CD4-positive, alpha-beta T cell (primary cell): ENCODE results near the gene OGDH. TPM values are rescaled to one million over a fixed set of nuclear protein-coding genes. Genes with fewer than 3 reads are reported as not detected.

Experiments used
- ATAC-seq: fragments of 200-7000 bp; cut with Tn5 transposase; one replicate; pipeline ENCODE4 v1.10.0; 2022; ENCODE audit warnings: mild to moderate bottlenecking; ENCODE audit not compliant: poor library complexity
- CTCF ChIA-PET: fragments of 350-600 bp; sonication (Branson Sonifier 250); formaldehyde crosslinking; loops from one replicate; lab custom pipeline; 2021; ENCODE audit warnings: antibody characterized with exemption, inconsistent platforms; lab: Charles Lee
- POLR2A ChIA-PET: fragments of 350-600 bp; sonication (Branson Sonifier 250); formaldehyde crosslinking; loops from one replicate; lab custom pipeline; 2021; ENCODE audit warnings: antibody characterized with exemption, inconsistent platforms; lab: Charles Lee
- DNase-seq, 14 experiments: peaks; one replicate each; pipeline ENCODE4 v3.0.0-alpha.2; 2013 to 2020; ENCODE audit warnings: mixed read lengths in 2 of 14
- H3K27ac ChIP-seq, 2 donors: one replicate each; pipeline versions ENCODE4 v1.5.1 to v1.7.0; 2013; ENCODE audit warnings: low read length in 2 of 2, low read depth in 1 of 2, mild to moderate bottlenecking in 1 of 2
- H3K27me3 ChIP-seq, 2 experiments: 1 replicate in 1 of 2; 2 replicates in 1 of 2; pipeline versions ENCODE4 v1.6.1 to v1.7.0; 2013; ENCODE audit warnings: low read length in 2 of 2, control low read depth in 1 of 2, mild to moderate bottlenecking in 1 of 2, moderate library complexity in 1 of 2; ENCODE audit not compliant: insufficient read depth in 2 of 2, control insufficient read depth in 1 of 2
- H3K36me3 ChIP-seq: one replicate; pipeline ENCODE4 v1.6.1; 2013; ENCODE audit warnings: low read length, control low read depth; ENCODE audit not compliant: insufficient read depth
- H3K4me1 ChIP-seq: one replicate; pipeline ENCODE4 v1.6.1; 2013; ENCODE audit warnings: low read length, control low read depth; ENCODE audit not compliant: insufficient read depth
- H3K4me3 ChIP-seq: one replicate; pipeline ENCODE4 v1.5.1; 2013; ENCODE audit warnings: mild to moderate bottlenecking, low read length, moderate library complexity
- H3K9me3 ChIP-seq, 2 experiments: 1 replicate in 1 of 2; 2 replicates in 1 of 2; pipeline versions ENCODE4 v1.6.1 to v1.7.0; 2013; ENCODE audit warnings: low read length in 2 of 2, mild to moderate bottlenecking in 2 of 2, control low read depth in 1 of 2, moderate library complexity in 1 of 2; ENCODE audit not compliant: control insufficient read depth in 1 of 2, insufficient read depth in 1 of 2
- H3K27ac Mint-ChIP-seq: one replicate; pipeline ENCODE4 v1.8.0; 2020; ENCODE audit warnings: mixed read lengths
- H3K27me3 Mint-ChIP-seq: one replicate; pipeline ENCODE4 v1.8.0; 2021; ENCODE audit warnings: mixed read lengths
- H3K36me3 Mint-ChIP-seq: one replicate; pipeline ENCODE4 v1.8.0; 2021; ENCODE audit warnings: low read depth, mixed read lengths
- H3K4me1 Mint-ChIP-seq: one replicate; pipeline ENCODE4 v1.8.0; 2021; ENCODE audit warnings: low read depth, mixed read lengths
- H3K4me3 Mint-ChIP-seq: one replicate; pipeline ENCODE4 v1.8.0; 2020; ENCODE audit warnings: mild to moderate bottlenecking, mixed read lengths
- H3K9me3 Mint-ChIP-seq: one replicate; pipeline ENCODE4 v1.8.0; 2020; ENCODE audit warnings: mixed read lengths
- intact Hi-C, 2 experiments: fragments of 100-400 bp; cut with DNase I in 1 of 2; cut with micrococcal nuclease in 1 of 2; formaldehyde crosslinking; loops; one replicate each; pipeline versions ENCODE4 v1.15.1 to v1.9.0; 2023 to 2025; cut with DNase I, micrococcal nuclease
- total RNA-seq, 174 experiments: library from RNA in 2 of 174; stranded (reverse) in 2 of 174; gene quantifications; one replicate each; pipeline ENCODE4 v1.2.3 and lab custom pipeline; 2021 to 2026
- TF ChIP-seq, protein P1 (sequence below): fragments of 200-600 bp; IDR thresholded peaks from one replicate; pipeline ENCODE4 v1.8.0; 2022; ENCODE audit warnings: antibody characterized with exemption, mild to moderate bottlenecking

Gene OGDH
- total RNA-seq, 2 experiments from 2014 or later, result 39.8 to 43.8 TPM

DNA sequence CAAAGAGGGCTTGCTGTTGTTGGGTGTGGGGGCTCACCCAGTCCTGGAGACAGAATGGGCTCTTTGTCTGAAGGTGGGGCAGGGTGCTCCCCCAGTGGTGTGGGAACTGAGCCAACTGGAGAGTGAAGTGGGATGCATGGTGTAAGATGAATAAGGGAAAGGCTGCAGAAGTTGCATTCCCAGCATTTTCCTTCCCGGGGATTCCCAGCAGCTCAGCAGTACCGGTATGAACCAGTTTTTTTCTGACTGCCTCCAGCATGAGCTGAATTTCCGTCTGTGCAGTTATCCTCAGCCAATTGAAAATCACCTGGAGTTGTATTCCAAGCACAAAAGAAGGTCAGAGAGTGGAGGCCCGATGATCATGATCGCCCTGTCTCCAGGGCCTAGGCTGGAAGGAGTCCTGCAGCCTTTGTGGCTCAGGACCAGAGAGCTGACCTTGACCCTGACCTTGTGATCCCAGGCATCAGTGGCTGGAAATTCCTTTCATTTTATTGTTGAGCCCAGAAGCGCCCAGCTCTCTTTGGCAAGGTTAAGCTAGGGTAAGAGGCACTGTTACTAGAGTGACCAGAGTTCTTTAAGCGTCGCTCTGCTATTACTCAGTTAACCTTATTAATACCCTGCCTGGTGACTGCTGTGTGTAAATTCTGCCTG is 33.4 kb downstream of the OGDH start:
- no peaks in the 10 kb centered on the region for H3K9me3 Mint-ChIP-seq
- H3K27me3 Mint-ChIP-seq, result no peaks in the 10 kb centered on the region
- Histone ChIP-seq H3K4me3 (peak overlapping the region; percentile 21), H3K27ac (peak overlapping the region; percentile 90 to 95), H3K9me3 (no peaks in the 10 kb centered on the region), H3K36me3 (peaks cover 4% of the 10 kb centered on the region), H3K4me1 (peaks cover 77% of the 10 kb centered on the region), H3K27me3 (no peaks in the 10 kb centered on the region)
- peaks cover 67% of the 10 kb centered on the region for H3K4me1 Mint-ChIP-seq
- TF ChIP-seq, protein P1, sequence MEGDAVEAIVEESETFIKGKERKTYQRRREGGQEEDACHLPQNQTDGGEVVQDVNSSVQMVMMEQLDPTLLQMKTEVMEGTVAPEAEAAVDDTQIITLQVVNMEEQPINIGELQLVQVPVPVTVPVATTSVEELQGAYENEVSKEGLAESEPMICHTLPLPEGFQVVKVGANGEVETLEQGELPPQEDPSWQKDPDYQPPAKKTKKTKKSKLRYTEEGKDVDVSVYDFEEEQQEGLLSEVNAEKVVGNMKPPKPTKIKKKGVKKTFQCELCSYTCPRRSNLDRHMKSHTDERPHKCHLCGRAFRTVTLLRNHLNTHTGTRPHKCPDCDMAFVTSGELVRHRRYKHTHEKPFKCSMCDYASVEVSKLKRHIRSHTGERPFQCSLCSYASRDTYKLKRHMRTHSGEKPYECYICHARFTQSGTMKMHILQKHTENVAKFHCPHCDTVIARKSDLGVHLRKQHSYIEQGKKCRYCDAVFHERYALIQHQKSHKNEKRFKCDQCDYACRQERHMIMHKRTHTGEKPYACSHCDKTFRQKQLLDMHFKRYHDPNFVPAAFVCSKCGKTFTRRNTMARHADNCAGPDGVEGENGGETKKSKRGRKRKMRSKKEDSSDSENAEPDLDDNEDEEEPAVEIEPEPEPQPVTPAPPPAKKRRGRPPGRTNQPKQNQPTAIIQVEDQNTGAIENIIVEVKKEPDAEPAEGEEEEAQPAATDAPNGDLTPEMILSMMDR, result no peak
- H3K36me3 Mint-ChIP-seq, result peaks cover 9% of the 10 kb centered on the region
- DNase-seq (peak in 1 of 14 experiments; percentile 27), ATAC-seq (no peak)
- ChIA-PET POLR2A (interaction anchor here (0.6 to 13.5 kb wide), 11 partner anchors 9 to 245 kb away, joined by 3 to 229 read pairs (median 7); partner anchors contain the start of genes H2AZ2, OGDH, PPIA and PURB), CTCF (interaction anchor here (0.5 to 2.0 kb wide), 4 partner anchors 9 to 206 kb away, joined by 3 to 7 read pairs (median 4); no protein-coding TSS in a partner anchor)
- intact Hi-C loops, result loop anchor here (2.0 kb wide), 2 partner anchors 33 to 51 kb away; partner anchors contain the start of gene OGDH (in 1 of the 2)
- H3K4me3 Mint-ChIP-seq, result peak overlapping the region; percentile 89
- peak overlapping the region; percentile 96 for H3K27ac Mint-ChIP-seq

DNA sequence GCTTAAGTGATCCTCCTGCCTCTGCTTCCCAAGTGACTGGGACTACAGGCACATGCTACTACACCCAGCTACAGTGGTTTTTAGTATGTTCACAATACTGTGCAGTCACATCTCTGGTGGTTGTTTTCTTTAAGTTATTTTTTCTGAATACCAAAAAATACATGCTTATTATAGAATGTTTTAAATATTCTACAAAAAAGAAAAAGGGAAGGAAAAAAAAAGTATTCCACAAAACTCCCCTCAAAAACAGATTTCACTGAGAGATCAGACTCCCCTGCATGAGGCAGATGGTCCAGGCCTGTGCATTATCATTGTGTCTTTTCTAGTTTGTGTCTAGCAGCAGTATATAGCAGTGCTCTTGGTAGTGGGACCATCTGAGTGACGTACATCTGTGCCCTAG is 36.8 kb downstream of the OGDH start:
- Mint-ChIP-seq H3K36me3 (peaks cover 28% of the 10 kb centered on the region), H3K4me3 (no peak overlapping the region), H3K4me1 (peaks cover 43% of the 10 kb centered on the region), H3K9me3 (no peaks in the 10 kb centered on the region), H3K27me3 (no peaks in the 10 kb centered on the region), H3K27ac (peak overlapping the region; percentile 67)
- H3K4me3 ChIP-seq, result no peak overlapping the region
- TF ChIP-seq, protein P1, result no peak
- no peaks in the 10 kb centered on the region for H3K27me3 ChIP-seq
- intact Hi-C loops, result no loop called here
- peaks cover 43% of the 10 kb centered on the region for H3K4me1 ChIP-seq
- ATAC-seq (no peak), DNase-seq (no peak)
- peaks cover 33% of the 10 kb centered on the region for H3K36me3 ChIP-seq
- POLR2A ChIA-PET, result interaction anchor here (1.3 kb wide), 1 partner anchor 12 kb away, joined by 4 read pairs; no protein-coding TSS in a partner anchor
- H3K9me3 ChIP-seq, result no peaks in the 10 kb centered on the region
- CTCF ChIA-PET, result interaction anchor here (0.7 kb wide), 1 partner anchor 493 kb away, joined by 3 read pairs; no protein-coding TSS in a partner anchor
- H3K27ac ChIP-seq, result no peak overlapping the region

DNA sequence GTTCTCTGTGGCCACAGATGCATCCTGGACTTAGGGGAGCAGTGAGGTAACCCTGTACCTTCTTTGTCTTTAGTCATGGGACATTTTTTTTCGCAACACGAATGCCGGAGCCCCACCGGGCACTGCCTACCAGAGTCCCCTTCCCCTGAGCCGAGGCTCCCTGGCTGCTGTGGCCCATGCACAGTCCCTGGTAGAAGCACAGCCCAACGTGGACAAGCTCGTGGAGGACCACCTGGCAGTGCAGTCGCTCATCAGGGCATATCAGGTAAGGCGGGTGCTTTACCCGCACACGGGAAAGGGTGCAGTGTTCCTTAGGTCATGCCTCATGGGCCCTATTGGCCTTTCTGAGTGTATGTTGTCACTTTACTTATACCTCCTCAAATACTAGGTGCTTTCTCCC is 38.8 kb downstream of the OGDH start:
- no peak overlapping the region for H3K4me3 Mint-ChIP-seq
- no peaks in the 10 kb centered on the region for H3K9me3 ChIP-seq
- H3K36me3 Mint-ChIP-seq, result peaks cover 46% of the 10 kb centered on the region
- TF ChIP-seq, protein P1, result no peak
- ATAC-seq (no peak), DNase-seq (no peak)
- CTCF ChIA-PET, result no interaction called here
- intact Hi-C loops, result no loop called here
- peaks cover 23% of the 10 kb centered on the region for H3K4me1 Mint-ChIP-seq
- H3K4me1 ChIP-seq, result peaks cover 22% of the 10 kb centered on the region
- POLR2A ChIA-PET, result no interaction called here
- H3K27me3 Mint-ChIP-seq, result no peaks in the 10 kb centered on the region
- no peak overlapping the region for H3K27ac Mint-ChIP-seq
- no peak overlapping the region for H3K27ac ChIP-seq
- peaks cover 53% of the 10 kb centered on the region for H3K36me3 ChIP-seq
- H3K4me3 ChIP-seq, result no peak overlapping the region
- no peaks in the 10 kb centered on the region for H3K27me3 ChIP-seq
- H3K9me3 Mint-ChIP-seq, result no peaks in the 10 kb centered on the region
